OCI-LY7 (cell line): ENCODE measurements around the gene PIP4K2A.

Experiments
- CTCF ChIP-seq: fragments of 200-600 bp; sonication (generic); conservative IDR thresholded peaks from 2 replicates; pipeline ENCODE4 v1.5.1; 2014; ENCODE audit warnings: mild to moderate bottlenecking, antibody characterized with exemption, low read length, moderate library complexity, mixed read lengths
- EZH2phosphoT487 ChIP-seq: fragments of 200-600 bp; sonication (generic); IDR thresholded peaks from 2 replicates; pipeline ENCODE4 v1.6.1; 2018; ENCODE audit warnings: low read depth, borderline replicate concordance, mild to moderate bottlenecking, mixed run types, antibody characterized with exemption, low read length, moderate library complexity, mixed read lengths

GRCh38 chr10:22631646-22632278, 82.6 kb downstream of the PIP4K2A start:
- TF ChIP-seq CTCF (no peak), EZH2phosphoT487 (no peak)
